HG03280 (cell line): ENCODE results near the gene SESTD1.

ENCODE experiments used
- ATAC-seq: cut with Tn5 transposase; IDR thresholded peaks from one replicate; pipeline ENCODE4 v1.9.1; 2021; ENCODE audit warnings: mild to moderate bottlenecking, moderate library complexity; ENCODE audit not compliant: unreplicated experiment

Gene SESTD1, protein sequence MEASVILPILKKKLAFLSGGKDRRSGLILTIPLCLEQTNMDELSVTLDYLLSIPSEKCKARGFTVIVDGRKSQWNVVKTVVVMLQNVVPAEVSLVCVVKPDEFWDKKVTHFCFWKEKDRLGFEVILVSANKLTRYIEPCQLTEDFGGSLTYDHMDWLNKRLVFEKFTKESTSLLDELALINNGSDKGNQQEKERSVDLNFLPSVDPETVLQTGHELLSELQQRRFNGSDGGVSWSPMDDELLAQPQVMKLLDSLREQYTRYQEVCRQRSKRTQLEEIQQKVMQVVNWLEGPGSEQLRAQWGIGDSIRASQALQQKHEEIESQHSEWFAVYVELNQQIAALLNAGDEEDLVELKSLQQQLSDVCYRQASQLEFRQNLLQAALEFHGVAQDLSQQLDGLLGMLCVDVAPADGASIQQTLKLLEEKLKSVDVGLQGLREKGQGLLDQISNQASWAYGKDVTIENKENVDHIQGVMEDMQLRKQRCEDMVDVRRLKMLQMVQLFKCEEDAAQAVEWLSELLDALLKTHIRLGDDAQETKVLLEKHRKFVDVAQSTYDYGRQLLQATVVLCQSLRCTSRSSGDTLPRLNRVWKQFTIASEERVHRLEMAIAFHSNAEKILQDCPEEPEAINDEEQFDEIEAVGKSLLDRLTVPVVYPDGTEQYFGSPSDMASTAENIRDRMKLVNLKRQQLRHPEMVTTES

GRCh38 chr2:179264368-179265081 is at the start of gene SESTD1:
Gene SESTD1, minus strand, starts transcription at chr2:179264832. Its CDS starts 72,991 bp downstream, at chr2:179191841.
- ATAC-seq: peak; percentile 62

DNA sequence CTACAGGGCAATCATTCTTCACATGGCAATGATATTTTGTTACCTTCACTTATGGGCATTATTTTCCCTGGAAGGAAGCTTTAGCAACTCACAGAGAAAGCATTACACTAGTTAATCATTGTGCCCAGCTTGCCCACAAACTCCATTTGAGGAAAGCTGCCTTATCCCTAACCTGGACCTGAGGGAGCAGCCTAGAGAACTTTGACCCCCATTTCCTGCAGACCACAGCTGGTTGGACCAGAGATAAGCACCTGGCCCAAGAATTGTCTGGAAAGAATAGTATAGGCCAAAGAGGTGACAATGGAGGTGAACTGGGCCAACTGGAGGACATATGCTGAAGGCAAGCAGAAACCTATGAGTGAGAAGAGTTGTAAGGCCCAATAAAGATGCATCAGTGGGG is 48.4 kb upstream of the SESTD1 start:
- ATAC-seq: no peak

DNA sequence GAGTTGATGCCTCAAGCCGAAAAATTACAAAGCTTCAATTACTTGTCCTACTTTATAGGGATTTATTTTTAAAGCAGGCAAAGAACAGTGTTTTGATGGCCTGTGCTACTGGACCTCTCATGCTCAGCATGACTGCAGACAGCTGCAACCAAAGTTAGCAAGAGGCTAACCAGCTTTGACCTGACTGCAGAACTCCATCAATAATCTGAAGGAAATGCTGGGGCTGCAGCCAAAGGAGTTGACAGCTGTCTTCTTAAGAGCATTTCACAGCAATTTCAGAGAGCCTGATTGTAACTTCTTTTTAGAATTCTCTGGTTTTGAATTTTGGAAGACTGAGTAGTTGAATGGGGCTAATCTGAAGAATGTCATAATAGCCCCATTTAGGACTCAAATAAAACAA is 46.5 kb upstream of the SESTD1 start:
- ATAC-seq: no peak

GRCh38 chr2:179307616-179308371 is 43.2 kb upstream of the SESTD1 start:
- no peak for ATAC-seq

DNA sequence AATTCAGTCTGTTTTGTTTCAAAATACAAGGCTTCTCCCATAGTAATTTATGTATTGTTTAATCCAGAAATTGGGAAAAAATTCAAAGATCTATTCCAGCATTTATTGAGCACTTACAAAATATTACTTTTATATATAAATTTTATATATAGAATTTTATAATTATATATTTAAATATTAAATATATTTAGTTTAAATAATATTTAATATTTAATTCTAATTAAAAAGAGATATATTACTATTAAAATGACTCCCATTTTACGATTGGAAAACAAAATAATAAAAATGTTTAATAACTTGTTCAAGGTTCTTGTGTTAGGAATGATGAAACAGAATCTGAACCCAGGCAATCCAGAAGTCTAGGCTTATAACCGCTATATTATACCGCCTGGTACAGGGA is 40.5 kb upstream of the SESTD1 start:
- ATAC-seq: no peak

- ATAC-seq: no peak
These were observed 39.8 kb upstream of the SESTD1 start for GRCh38 chr2:179304424-179304823.

- ATAC-seq: no peak
These were observed 38.3 kb upstream of the SESTD1 start for GRCh38 chr2:179302764-179303571.

- no peak for ATAC-seq
These were observed 37.5 kb upstream of the SESTD1 start for GRCh38 chr2:179302149-179302548.

DNA sequence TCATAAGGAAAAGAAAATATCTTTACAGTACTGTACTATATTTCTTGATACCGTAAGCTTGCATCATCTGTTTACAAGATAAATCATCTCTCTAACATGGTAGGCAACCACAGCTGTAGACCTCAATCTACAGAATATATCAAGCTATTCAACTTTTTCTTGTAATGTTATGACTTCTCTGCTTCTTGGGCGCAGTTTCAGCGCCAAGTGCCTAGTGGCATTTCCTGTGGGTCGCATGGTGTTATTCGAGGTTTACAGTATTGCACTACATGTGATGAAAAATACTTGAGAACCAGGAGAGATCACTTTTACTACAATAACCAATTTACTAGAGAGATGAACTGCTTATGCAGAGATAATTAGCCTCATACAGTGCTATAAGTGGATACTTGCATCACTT is 34.0 kb upstream of the SESTD1 start:
- ATAC-seq: no peak

DNA sequence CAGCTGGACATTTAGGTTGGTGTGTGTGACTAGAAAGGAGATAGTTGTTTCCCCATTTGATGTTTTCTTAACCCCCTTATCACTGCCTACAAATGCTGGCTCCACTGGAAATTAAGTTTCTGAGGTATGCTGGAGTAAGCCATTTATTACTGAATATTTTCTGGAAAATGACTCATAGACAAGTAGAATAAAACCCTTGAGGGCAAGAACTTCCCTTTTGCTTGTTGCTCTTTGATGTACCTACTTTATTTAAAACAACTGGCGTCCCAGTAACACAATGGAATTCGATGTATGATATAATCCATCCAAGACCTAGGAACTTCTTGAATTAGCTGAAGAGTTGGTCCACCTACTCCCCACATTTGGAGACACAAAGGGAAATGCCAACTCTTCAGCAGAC is 33.3 kb upstream of the SESTD1 start:
- no peak for ATAC-seq

GRCh38 chr2:179290329-179290728 is 25.7 kb upstream of the SESTD1 start:
- ATAC-seq: no peak

GRCh38 chr2:179285060-179285459 is 20.4 kb upstream of the SESTD1 start:
- ATAC-seq: no peak

DNA sequence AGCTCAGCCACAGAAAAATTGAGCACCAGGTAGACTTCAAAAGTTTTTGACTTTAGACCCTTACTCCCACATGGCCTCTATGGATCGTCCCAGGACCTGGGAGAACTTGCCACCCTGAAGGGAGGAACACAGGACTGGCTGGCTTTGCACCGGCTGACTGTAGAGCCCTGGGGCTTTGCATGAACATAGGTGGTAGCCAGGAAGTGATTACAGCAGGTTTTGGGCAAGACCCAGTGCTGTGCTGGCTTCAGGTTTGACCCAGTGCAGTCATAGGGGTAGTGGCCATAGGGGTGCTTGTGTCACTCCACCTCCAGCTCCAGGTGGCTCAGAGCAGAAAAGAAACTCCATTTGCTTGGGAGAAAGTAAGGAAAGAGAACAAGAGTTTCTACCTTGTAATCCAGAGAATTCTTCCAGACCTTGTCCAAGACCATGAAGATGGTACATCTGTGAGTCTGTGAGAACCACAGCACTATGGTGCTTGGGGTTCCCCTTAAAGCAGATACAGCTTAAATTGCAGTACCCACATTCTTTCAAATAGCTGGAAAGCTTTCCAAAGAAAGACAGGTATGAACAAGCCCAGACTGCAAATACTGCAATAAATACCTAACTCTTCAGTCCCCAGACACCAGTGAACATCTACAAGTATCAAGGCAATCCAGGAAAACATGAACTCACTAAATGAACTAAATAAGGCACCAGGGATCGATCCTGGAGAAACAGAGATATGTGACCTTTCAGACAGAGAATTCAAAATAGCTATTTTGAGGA is 13.0 kb upstream of the SESTD1 start:
- ATAC-seq: no peak

DNA sequence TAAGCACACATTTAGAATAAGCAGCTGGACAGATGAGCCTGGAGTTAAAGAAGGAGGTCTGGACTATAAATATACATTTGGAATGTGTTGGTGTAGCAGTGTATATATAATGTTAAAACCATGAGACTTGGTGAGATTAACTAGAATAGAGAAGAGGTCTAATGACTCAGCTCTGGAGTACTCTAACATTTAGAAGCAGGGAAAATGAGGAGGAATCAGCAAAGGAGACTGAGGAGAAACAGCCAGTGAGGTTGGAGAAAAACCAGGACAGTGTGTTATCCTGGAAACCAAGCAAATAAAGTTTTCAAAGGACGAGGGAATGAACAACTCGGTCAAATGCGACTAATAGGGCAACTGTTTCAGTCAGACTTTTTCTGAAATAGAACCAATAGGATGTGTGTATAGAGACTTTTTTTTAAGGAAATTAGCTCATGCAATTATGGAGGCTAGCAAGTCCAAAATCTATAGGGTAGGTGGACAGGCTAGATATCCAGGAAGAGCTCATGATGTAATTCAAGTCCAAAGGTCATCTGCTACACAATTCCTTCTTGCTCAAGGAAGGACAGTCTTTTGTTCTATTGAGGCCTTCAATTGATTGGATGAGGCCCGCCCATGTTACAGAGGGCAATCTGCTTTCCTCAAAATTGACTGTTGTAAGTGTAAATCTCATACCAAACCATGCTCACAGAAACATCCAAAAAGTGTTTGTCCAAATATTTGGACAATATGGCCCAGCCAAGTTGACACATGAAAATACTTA is 10.8 kb upstream of the SESTD1 start:
- no peak for ATAC-seq

- peak; percentile 87 for ATAC-seq
These were observed 10.1 kb upstream of the SESTD1 start for GRCh38 chr2:179274749-179275148.

DNA sequence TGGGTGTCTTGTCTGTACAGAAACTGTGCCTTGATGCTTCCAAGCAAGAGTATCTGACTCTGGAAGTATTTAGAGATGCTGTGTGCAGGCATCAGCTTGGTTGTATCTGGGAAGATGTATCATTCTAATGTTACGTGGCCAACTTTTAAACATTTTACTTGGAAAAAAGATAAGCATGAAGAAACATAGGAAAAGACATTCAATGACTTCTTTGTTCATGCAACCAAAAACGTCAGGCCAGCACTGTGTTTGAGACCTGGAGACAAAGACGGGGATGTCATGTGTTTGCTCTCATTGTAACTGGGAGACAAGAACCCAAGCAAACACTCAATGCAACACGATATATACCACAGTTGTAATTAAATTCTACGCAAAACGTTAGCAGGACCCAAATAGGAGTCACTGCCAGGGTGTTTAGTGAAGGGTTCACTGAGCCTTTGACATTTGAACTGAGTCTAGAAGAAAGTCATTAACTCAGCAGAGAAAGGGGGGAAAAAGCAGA is 8.9 kb upstream of the SESTD1 start:
- ATAC-seq: no peak

DNA sequence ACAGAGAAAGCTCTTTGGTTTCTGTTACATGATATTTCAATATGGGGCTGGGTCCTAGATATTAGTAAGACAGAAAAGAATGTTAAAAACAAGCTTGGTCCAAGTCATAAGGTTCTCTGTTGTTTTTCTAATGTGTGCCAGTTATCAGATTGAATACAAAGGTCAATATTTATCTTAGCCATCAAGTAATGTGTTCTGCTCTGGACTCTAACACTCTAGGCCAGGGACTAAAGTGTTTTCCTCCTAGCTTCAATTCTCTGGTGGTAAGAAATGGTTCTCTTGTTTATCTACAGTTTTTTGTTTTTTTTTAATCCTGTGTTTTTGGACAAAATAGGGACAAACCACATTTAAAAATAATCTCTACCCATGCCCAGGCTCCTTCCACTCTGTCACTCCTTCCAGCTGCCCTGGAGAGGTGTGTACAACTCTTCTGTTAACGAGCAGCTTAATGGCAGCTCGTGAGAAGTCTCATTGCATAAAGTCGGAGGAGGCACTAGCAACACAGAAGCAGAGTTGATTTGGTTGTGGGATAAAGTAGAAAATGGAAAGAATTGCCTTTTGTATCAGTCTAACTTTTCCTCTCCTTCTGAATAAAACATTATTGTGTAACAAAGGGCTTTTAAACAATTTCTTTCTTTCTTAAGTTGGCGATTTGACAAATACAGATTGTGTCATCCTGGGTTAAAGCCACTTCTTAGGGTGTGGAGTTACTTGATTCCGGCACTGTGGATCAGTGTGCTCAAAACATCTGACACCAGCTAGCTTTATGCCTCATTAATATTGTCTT is 8.0 kb upstream of the SESTD1 start:
- ATAC-seq: no peak

DNA sequence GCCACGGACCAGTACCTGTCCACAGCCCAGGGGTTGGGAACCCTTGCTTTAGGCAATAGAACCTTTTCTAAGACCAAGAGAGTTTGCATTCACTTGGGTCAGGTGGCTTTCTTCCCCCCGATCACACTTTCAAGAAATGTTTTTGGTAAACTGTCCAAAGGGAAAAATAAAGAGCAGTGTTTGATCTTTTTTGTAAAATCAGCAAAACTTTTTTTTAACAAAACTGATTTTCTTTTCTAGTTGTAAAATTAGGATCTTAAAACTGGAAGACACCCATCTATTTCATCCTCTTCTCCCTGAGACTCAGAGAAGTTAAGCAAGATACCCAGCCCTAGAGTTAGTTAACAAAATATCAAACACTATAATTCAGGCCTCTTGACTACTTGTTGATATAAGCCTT is 6.1 kb upstream of the SESTD1 start:
- no peak for ATAC-seq
